Activated T-cell treated with anti-CD3 and anti-CD28 coated beads for 24 hours (primary cell): Measurements from ENCODE around the gene CIROP.
A peak's percentile ranks its signal among the peaks of the same experiment; 100 is the strongest.

ENCODE experiments used
- DNase-seq: peaks from one replicate; pipeline ENCODE4 v3.0.0-alpha.2; 2020; ENCODE audit warnings: low read depth

The CIROP gene

GRCh38 chr14:23093104-23093503 is 11.7 kb downstream of the CIROP start:
- DNase-seq: no peak

DNA sequence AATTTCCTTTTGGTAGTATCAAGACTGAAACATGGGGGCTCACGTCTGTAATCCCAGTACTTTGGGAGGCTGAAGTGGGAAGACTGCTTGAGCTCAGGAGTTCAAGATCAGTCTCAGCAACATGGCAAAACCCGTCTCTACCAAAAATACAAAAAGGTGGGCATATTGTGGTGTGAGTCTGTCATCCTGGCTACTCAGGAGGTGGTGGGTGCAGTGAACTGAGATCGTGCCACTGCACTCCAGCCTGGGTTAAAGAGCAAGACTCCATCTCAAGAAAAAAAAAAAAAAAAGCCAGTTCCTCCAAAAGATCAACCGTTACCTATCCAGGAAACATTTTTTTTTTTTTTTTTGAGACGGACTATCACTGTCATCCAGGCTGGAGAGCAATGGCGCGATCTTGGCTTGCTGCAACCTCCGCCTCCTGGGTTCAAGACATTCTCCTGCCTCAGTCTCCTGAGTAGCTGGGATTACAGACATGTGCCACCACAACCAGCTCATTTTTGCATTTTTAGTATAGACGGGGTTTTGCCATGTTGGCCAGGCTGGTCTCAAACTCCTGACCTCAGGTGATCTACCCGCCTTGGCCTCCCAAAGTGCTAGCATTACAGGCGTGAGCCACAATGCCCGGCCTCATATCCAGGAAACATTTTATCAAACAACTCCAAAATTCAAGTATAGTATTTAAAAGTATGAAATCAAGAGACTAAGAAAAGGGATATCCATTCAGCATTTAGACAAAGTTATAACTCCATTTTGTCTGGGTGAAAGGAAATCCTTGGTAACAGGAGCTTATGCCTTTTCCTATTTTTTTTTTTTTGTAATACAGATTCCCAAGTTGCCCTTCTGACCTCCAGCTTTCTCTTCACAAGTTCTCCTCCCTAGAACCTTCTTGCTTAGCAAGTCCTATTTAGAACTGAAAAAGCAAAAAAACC is 13.2 kb downstream of the CIROP start:
- no peak for DNase-seq

DNA sequence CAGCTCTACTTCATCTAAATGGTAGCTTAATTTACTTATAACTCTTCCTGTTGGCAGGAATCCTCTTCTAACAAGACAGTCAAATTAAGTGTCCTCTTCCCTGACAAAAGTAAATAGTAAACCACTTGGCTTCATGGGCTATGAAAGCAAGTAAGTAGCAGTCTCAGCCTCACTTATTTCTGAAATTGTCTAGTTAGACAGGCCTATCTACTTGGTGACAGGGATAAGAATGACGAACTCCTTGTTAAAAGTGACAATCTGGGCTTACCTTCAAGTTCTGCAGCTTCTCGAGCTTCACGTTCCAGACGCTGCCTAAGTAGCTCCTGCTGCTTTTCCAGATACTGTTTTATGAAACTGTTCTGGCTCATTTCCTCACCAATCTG is 14.5 kb downstream of the CIROP start:
- DNase-seq: no peak

- no peak for DNase-seq
These were observed 15.1 kb downstream of the CIROP start for GRCh38 chr14:23089498-23090253.

GRCh38 chr14:23086565-23086964 is 18.2 kb downstream of the CIROP start:
- DNase-seq: no peak

GRCh38 chr14:23085458-23085857 is 19.3 kb downstream of the CIROP start:
- DNase-seq: no peak

- DNase-seq: no peak
These were observed 24.3 kb downstream of the CIROP start for GRCh38 chr14:23080474-23080873.

DNA sequence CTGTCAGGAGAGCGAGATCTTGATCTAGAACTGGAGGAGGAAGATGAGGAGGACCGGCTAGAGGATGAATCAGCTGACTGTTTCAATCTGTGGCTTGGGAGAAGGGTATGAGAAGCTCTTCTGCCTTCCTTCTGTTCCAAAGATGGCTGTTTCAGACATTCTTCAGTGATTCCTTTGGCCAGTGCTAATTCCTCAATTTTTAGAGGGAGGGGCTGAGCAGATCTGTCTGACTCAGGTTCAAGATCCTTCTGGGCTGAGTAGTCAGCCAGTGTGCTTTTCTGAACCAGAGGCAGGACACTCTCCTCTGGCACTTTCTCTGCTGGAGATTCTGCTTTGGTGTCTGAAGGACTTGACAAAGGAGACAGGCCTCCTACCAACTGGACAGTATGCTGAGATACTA is 25.1 kb downstream of the CIROP start:
- DNase-seq: no peak

GRCh38 chr14:23078692-23079116 is 26.1 kb downstream of the CIROP start:
- no peak for DNase-seq

GRCh38 chr14:23077962-23078361 is 26.8 kb downstream of the CIROP start:
- DNase-seq: no peak

- DNase-seq: no peak
These were observed 27.9 kb downstream of the CIROP start for GRCh38 chr14:23076785-23077408.

GRCh38 chr14:23074906-23075305 is 29.9 kb downstream of the CIROP start:
- DNase-seq: no peak

GRCh38 chr14:23071921-23072539 is 32.8 kb downstream of the CIROP start:
- no peak for DNase-seq

GRCh38 chr14:23071244-23071920 is 33.4 kb downstream of the CIROP start:
- peak; percentile 74 for DNase-seq

DNA sequence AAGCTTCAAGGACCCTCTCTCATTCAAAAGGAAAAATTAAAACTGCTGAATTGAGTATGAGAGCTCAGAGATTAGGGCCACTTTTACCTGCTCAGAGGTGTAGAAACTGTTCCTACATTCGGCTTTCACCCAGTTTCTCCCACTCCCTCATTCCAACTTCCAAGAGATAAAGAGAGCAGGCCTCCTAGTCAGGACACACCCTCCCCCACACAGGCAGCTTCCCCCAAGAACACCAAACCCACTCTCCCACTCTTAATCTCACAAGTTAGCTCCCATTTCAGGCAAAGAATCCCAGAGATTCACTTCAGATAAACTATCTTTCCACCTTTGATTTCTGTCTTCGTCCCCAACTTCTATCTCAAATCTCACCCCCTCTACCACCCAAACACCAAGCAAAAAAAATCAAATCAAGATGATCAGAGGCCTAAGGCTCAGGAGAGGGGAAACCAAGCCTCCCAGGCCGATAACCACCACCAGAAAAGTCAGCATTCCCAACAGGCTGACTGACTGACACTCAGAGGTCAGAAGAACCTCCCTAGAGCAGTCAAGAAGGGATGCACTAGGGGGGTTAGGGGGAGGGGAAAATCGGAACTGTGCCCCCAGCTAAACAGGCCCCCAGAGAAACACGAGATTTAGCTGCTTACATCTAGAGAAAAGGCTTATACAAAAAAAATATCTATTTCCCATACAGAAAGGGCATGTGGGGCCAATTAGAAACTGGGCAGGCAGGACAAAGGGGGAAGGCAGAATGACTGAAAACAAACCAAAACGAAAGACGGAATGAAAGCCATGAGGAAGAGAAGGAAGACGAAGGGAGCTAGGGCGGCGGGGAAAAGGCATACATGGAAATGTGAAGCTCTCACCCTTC is 34.3 kb downstream of the CIROP start:
- DNase-seq: no peak

DNA sequence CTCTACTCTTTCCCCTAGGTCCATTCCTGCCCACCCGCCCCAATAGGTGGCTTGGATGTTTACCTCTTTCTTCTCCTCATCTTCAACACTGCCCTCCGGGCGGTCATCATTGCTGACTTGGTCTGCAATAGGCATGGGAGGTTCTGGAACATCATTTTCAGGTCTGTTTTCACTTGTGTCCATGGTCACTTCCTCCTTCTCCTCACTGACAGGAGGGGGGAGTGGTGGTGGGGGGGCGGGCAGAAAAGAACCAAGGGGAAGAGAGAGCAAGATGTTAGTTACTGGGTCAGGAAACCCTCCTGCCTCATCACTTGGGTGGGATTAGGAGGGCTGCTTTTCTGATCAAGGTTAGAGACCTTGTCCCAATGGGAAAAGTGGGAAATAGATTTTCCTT is 35.4 kb downstream of the CIROP start:
- no peak for DNase-seq

GRCh38 chr14:23068789-23069412 is 35.9 kb downstream of the CIROP start:
- peak; percentile 70 for DNase-seq

DNA sequence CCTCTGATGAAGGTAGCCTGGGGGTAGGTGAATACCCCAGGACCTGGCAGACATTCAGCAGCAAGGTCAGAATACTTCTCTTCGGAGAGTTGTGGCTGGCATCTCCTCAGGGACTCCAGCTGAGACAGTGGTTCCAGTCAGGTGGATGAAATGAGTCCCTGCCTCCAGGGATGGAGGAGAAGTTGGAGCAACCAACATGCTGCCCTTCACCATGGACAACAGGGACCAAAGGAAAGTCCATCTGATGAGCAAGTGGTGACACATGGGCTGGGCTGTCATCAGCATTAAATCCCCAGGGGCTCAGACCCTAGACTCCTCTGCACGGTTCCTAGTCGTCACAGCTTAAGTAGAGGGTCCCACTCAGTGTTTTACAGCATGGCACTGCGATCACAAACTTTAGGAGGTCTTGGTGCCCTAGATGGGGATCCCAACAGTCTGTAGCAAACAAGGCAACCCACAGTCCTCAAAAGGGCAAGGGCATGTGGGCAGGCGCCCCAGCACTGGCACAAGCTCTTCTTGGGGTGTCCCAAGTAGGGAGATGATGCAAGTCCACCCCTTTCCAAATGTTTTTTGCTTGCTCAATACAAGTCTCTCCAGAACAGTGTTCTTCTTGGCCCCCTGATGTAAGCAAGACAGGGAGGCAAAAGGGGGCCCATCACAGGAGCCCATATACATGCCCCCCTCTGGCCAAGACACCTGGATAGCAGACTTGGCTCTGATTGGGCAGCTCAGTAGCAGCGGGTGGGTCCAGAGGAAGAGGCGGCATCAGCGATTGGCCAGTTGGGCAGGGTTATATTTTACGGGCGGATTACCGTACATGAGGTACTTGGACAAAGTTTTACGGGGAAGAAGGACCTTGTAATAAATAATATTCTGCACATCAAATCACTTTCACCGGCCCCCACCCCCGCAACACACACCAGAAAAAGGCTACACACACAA is 36.7 kb downstream of the CIROP start:
- DNase-seq: no peak
